Neural cell (in vitro differentiated cells): ENCODE measurements around the gene GDF11. TPM values are rescaled to one million over a fixed set of nuclear protein-coding genes. Genes with fewer than 3 reads are reported as not detected.
"Not testable (repeated sequence)": the region's sequence is repeated elsewhere in the genome, so short reads cannot be mapped to it uniquely, and the experiment has no call there.

Experiments used
- H2AFZ ChIP-seq: fragments of 200-600, 300-800 bp; sonication (generic), shearing (Covaris generic); 2 replicates; pipeline ENCODE4 v1.6.0; 2014; ENCODE audit warnings: low read depth, mild to moderate bottlenecking, antibody characterized with exemption, low read length, moderate library complexity
- H3F3A ChIP-seq: fragments of 200-600 bp; shearing (Covaris generic); 2 replicates; pipeline ENCODE4 v1.6.1; 2016; ENCODE audit warnings: mild to moderate bottlenecking, moderate library complexity, mixed read lengths, antibody characterized with exemption, low read length; ENCODE audit not compliant: insufficient read depth, poor library complexity, severe bottlenecking
- H3K27ac ChIP-seq: fragments of 200-600, 300-800 bp; sonication (generic), shearing (Covaris generic); 2 replicates; pipeline ENCODE4 v1.5.1; 2014; ENCODE audit warnings: mild to moderate bottlenecking, low read length, moderate library complexity
- H3K27me3 ChIP-seq: fragments of 300-800, 200-600 bp; sonication (generic), shearing (Covaris generic); 2 replicates; pipeline ENCODE4 v1.6.0; 2014; ENCODE audit warnings: mild to moderate bottlenecking, low read depth, low read length, moderate library complexity; ENCODE audit not compliant: insufficient read depth
- H3K36me3 ChIP-seq: fragments of 300-800, 200-600 bp; sonication (generic), shearing (Covaris generic); 2 replicates; pipeline ENCODE4 v1.5.1; 2014; ENCODE audit warnings: mild to moderate bottlenecking, antibody characterized with exemption, low read length, moderate library complexity; ENCODE audit not compliant: insufficient read depth
- H3K4me2 ChIP-seq: fragments of 300-800, 200-600 bp; sonication (generic), shearing (Covaris generic); 2 replicates; pipeline ENCODE4 v1.6.0; 2014; ENCODE audit warnings: mild to moderate bottlenecking, low read length
- H3K4me3 ChIP-seq: fragments of 300-800, 200-600 bp; sonication (generic), shearing (Covaris generic); 2 replicates; pipeline ENCODE4 v1.5.1; 2014; ENCODE audit warnings: mild to moderate bottlenecking, low read length, moderate library complexity
- H3K79me2 ChIP-seq: fragments of 200-600 bp; shearing (Covaris generic); replicated peaks from 2 replicates; pipeline ENCODE4 v1.6.0; 2014; ENCODE audit warnings: mild to moderate bottlenecking, low read length, moderate library complexity; ENCODE audit not compliant: insufficient read depth
- H3K9ac ChIP-seq: fragments of 300-800, 200-600 bp; sonication (generic), shearing (Covaris generic); 2 replicates; pipeline ENCODE4 v1.6.1; 2016; ENCODE audit warnings: mild to moderate bottlenecking, low read length, mixed read lengths
- H3K9me2 ChIP-seq: fragments of 200-600 bp; shearing (Covaris generic); 2 replicates; pipeline ENCODE4 v1.6.1; 2016; ENCODE audit warnings: mild to moderate bottlenecking, low read length, mixed read lengths; ENCODE audit not compliant: insufficient read depth
- H3K9me3 ChIP-seq: fragments of 200-600, 300-800 bp; sonication (generic), shearing (Covaris generic); 2 replicates; pipeline ENCODE4 v1.6.1; 2016; ENCODE audit warnings: mild to moderate bottlenecking, mixed run types, low read length, moderate library complexity, mixed read lengths
- H4K20me1 ChIP-seq: fragments of 200-600 bp; shearing (Covaris generic); 2 replicates; pipeline ENCODE4 v1.6.1; 2016; ENCODE audit warnings: mild to moderate bottlenecking, mixed run types; ENCODE audit not compliant: insufficient read depth
- EP300 ChIP-seq: fragments of 450-650 bp; conservative IDR thresholded peaks from 2 replicates; pipeline ENCODE4 v1.6.1; 2014; ENCODE audit warnings: antibody characterized with exemption, mild to moderate bottlenecking, moderate library complexity; ENCODE audit not compliant: poor library complexity, severe bottlenecking
- EZH2 ChIP-seq: fragments of 200-600, 300-800 bp; shearing (Covaris generic), sonication (generic); IDR thresholded peaks from 2 replicates; pipeline ENCODE4 v1.6.1; 2014; ENCODE audit warnings: antibody characterized with exemption, low read length, borderline replicate concordance, mild to moderate bottlenecking; ENCODE audit not compliant: insufficient read depth, poor library complexity, severe bottlenecking
- MXI1 ChIP-seq: fragments of 450-650 bp; conservative IDR thresholded peaks from 2 replicates; pipeline ENCODE4 v1.6.1; 2014; ENCODE audit warnings: antibody characterized with exemption, mild to moderate bottlenecking; ENCODE audit not compliant: poor library complexity, severe bottlenecking
- POLR2AphosphoS5 ChIP-seq: IDR thresholded peaks from 2 replicates; pipeline ENCODE4 v1.6.1; 2012
- RAD21 ChIP-seq: fragments of 450-650 bp; conservative IDR thresholded peaks from 2 replicates; pipeline ENCODE4 v1.6.1; 2014; ENCODE audit warnings: antibody characterized with exemption, mild to moderate bottlenecking, moderate library complexity
- SMC3 ChIP-seq: fragments of 450-650 bp; conservative IDR thresholded peaks from 2 replicates; pipeline ENCODE4 v1.6.1; 2014; ENCODE audit warnings: antibody characterized with exemption, mild to moderate bottlenecking, moderate library complexity; ENCODE audit not compliant: poor library complexity
- polyA plus RNA-seq: library from polyadenylated mRNA; depleted of rRNA; stranded (reverse); fragments of >200 nt; gene quantifications from 2 replicates; pipeline ENCODE4 v1.2.3, GENCODE V29; 2014
- TF ChIP-seq, protein P1 (sequence below): IDR thresholded peaks from 2 replicates; pipeline ENCODE4 v1.6.1; 2012; ENCODE audit warnings: borderline replicate concordance

The GDF11 gene
- polyA plus RNA-seq, 1 donor from 2014 or later: 16.0 TPM

DNA sequence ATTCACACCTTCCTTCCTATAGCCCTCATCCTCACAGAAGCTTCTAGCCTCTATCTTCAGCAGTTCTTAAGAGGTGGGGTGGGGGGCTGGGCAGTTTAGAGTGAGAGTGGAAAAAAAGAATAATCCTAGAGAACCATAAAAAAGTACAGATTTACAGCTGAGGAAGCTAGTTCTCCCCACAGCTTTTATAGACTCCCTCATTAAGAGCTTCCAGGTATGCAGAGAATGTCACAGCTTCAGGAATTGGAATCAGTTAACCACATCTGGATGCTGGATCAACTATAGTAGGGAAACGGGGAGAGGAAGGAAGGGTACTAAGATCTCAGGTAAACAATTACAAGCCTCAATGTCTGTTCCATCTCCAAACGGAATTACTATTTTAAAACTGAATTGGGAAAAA lies 12.3 kb downstream of the GDF11 start:
- Histone ChIP-seq H3K4me2 (no peak overlapping the region), H3K36me3 (peaks cover 16% of the 10 kb centered on the region), H3K27ac (no peak overlapping the region), H2AFZ (no peak overlapping the region), H3K9me2 (no peaks in the 10 kb centered on the region), H3K79me2 (no peaks in the 10 kb centered on the region), H3F3A (no peaks in the 10 kb centered on the region), H3K27me3 (no peaks in the 10 kb centered on the region), H3K9ac (no peak overlapping the region), H3K9me3 (no peaks in the 10 kb centered on the region), H4K20me1 (no peaks in the 10 kb centered on the region), H3K4me3 (no peak overlapping the region)
- TF ChIP-seq RAD21 (no peak), SMC3 (no peak), MXI1 (no peak)
- TF ChIP-seq, protein P1, sequence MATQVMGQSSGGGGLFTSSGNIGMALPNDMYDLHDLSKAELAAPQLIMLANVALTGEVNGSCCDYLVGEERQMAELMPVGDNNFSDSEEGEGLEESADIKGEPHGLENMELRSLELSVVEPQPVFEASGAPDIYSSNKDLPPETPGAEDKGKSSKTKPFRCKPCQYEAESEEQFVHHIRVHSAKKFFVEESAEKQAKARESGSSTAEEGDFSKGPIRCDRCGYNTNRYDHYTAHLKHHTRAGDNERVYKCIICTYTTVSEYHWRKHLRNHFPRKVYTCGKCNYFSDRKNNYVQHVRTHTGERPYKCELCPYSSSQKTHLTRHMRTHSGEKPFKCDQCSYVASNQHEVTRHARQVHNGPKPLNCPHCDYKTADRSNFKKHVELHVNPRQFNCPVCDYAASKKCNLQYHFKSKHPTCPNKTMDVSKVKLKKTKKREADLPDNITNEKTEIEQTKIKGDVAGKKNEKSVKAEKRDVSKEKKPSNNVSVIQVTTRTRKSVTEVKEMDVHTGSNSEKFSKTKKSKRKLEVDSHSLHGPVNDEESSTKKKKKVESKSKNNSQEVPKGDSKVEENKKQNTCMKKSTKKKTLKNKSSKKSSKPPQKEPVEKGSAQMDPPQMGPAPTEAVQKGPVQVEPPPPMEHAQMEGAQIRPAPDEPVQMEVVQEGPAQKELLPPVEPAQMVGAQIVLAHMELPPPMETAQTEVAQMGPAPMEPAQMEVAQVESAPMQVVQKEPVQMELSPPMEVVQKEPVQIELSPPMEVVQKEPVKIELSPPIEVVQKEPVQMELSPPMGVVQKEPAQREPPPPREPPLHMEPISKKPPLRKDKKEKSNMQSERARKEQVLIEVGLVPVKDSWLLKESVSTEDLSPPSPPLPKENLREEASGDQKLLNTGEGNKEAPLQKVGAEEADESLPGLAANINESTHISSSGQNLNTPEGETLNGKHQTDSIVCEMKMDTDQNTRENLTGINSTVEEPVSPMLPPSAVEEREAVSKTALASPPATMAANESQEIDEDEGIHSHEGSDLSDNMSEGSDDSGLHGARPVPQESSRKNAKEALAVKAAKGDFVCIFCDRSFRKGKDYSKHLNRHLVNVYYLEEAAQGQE: no peak

DNA sequence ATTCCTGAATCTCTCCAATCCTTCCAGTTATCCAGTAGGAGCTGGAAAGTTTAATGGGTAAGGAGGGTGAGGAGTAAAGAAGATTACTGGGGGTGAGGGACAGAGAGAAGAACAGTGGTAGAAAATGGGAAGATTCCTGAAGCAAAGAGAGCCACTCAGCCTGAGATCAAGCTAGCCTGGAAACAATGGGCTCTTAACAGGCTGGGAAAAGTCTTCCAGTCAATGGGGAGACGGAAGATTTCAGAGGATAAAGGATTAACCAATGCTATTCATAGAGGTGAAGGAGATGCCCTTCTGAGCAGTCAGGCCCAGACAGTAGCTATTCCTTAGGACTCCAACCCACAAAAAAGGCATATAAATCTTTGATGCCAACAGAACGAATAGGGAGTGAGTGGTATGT lies 14.8 kb downstream of the GDF11 start:
- TF ChIP-seq EZH2 (no peak), EP300 (no peak), SMC3 (no peak), RAD21 (no peak), MXI1 (no peak), POLR2AphosphoS5 (no peak)
- Histone ChIP-seq H4K20me1 (no peaks in the 10 kb centered on the region), H3K4me2 (no peak overlapping the region), H3K36me3 (peaks cover 13% of the 10 kb centered on the region), H3K4me3 (no peak overlapping the region), H3K9me2 (no peaks in the 10 kb centered on the region), H2AFZ (no peak overlapping the region), H3F3A (no peaks in the 10 kb centered on the region), H3K9me3 (no peaks in the 10 kb centered on the region), H3K79me2 (no peaks in the 10 kb centered on the region), H3K27ac (no peak overlapping the region), H3K9ac (no peak overlapping the region), H3K27me3 (no peaks in the 10 kb centered on the region)

DNA sequence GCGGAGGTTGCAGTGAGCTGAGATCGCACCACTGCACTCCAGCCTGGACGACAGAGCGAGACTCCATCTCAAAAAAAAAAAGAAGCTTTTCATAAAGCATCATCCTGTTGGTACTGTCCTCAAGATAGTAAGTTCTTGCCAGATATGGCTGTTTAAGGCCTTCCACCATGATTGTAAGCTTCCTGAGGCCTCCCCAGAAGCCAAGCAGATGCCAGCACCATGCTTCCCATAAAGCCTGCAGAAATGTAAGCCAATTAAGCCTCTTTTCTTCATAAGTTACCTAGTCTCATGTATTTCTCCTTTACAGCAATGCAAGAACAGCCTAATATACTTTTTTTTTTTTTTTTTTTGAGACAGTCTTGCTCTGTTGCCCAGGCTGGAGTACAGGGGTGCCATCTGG lies 15.7 kb downstream of the GDF11 start:
- not testable (repeated sequence) for H3K9ac ChIP-seq, H3K4me2 ChIP-seq, H3K27me3 ChIP-seq, H2AFZ ChIP-seq, H4K20me1 ChIP-seq, H3F3A ChIP-seq, H3K27ac ChIP-seq, H3K9me3 ChIP-seq, H3K79me2 ChIP-seq, H3K9me2 ChIP-seq, H3K4me3 ChIP-seq
- peaks cover 13% of the 10 kb centered on the region for H3K36me3 ChIP-seq
